Progenitor cell of endocrine pancreas (in vitro differentiated cells): ENCODE results near the gene NMRK2. TPM values are rescaled to one million over a fixed set of nuclear protein-coding genes. Genes with fewer than 3 reads are reported as not detected.
"Not testable (repeated sequence)": the region's sequence is repeated elsewhere in the genome, so short reads cannot be mapped to it uniquely, and the experiment has no call there.

Experiments
- DNase-seq: peaks from one replicate; pipeline ENCODE4 v3.0.0; 2021; ENCODE audit warnings: low spot score; ENCODE audit not compliant: unreplicated experiment
- H3K27ac Mint-ChIP-seq: 2 replicates; pipeline ENCODE4 v1.8.0; 2021; ENCODE audit warnings: mild to moderate bottlenecking, moderate library complexity, mixed read lengths
- H3K27me3 Mint-ChIP-seq: 2 replicates; pipeline ENCODE4 v1.8.0; 2021; ENCODE audit warnings: mixed read lengths
- H3K36me3 Mint-ChIP-seq: 2 replicates; pipeline ENCODE4 v1.8.0; 2022; ENCODE audit warnings: mixed read lengths; ENCODE audit not compliant: insufficient read depth
- H3K4me1 Mint-ChIP-seq: 2 replicates; pipeline ENCODE4 v1.8.0; 2021; ENCODE audit warnings: low read depth, mixed read lengths
- H3K4me3 Mint-ChIP-seq: 2 replicates; pipeline ENCODE4 v1.8.0; 2021; ENCODE audit warnings: low read depth, mild to moderate bottlenecking, moderate library complexity, mixed read lengths
- H3K9me3 Mint-ChIP-seq: 2 replicates; pipeline ENCODE4 v1.8.0; 2021; ENCODE audit warnings: low read depth, mixed read lengths
- total RNA-seq: library from RNA; stranded (reverse); gene quantifications from 2 replicates; pipeline ENCODE4 v1.2.1, GENCODE V29; 2021
- TF ChIP-seq, protein P1 (sequence below): fragments of 200-600 bp; sonication (generic); IDR thresholded peaks from one replicate; pipeline ENCODE4 v1.5.0; 2021; ENCODE audit warnings: antibody characterized with exemption, mild to moderate bottlenecking; ENCODE audit not compliant: unreplicated experiment

Gene NMRK2
- total RNA-seq, 1 donor from 2014 or later = 1.4 TPM

DNA sequence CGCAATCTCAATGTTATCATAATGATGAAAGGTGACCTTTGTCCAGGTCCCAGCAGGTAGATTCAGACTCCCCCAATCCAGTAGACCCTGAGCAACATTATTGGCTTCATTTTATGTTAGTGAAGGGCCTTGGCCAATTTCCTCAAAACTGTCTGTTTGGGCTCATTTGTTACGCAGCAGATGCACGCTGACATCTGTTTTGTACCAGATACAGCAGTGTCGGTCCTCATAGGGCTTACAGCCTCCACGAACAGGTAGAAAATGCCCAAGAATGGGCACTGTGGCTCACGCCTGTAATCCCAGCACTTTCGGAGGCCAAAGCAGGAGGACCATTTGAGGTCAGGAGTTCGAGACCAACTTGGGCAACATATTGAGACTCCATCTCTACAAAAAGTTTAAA is 13.1 kb upstream of the NMRK2 start:
- Mint-ChIP-seq H3K27me3 (no peaks in the 10 kb centered on the region), H3K36me3 (no peaks in the 10 kb centered on the region), H3K4me3 (no peak overlapping the region), H3K4me1 (no peaks in the 10 kb centered on the region), H3K9me3 (peaks cover 6% of the 10 kb centered on the region), H3K27ac (no peak overlapping the region)
- TF ChIP-seq, protein P1, sequence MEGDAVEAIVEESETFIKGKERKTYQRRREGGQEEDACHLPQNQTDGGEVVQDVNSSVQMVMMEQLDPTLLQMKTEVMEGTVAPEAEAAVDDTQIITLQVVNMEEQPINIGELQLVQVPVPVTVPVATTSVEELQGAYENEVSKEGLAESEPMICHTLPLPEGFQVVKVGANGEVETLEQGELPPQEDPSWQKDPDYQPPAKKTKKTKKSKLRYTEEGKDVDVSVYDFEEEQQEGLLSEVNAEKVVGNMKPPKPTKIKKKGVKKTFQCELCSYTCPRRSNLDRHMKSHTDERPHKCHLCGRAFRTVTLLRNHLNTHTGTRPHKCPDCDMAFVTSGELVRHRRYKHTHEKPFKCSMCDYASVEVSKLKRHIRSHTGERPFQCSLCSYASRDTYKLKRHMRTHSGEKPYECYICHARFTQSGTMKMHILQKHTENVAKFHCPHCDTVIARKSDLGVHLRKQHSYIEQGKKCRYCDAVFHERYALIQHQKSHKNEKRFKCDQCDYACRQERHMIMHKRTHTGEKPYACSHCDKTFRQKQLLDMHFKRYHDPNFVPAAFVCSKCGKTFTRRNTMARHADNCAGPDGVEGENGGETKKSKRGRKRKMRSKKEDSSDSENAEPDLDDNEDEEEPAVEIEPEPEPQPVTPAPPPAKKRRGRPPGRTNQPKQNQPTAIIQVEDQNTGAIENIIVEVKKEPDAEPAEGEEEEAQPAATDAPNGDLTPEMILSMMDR = no peak
- DNase-seq = no peak

- TF ChIP-seq, protein P1 = no peak
- H3K4me1 Mint-ChIP-seq = no peaks in the 10 kb centered on the region
- DNase-seq = no peak
- H3K27ac Mint-ChIP-seq = no peak overlapping the region
- no peaks in the 10 kb centered on the region for H3K36me3 Mint-ChIP-seq
- H3K4me3 Mint-ChIP-seq = no peak overlapping the region
- H3K27me3 Mint-ChIP-seq = no peaks in the 10 kb centered on the region
- H3K9me3 Mint-ChIP-seq = peaks cover 6% of the 10 kb centered on the region
Measured at GRCh38 chr19:3923096-3923758, 9.6 kb upstream of the NMRK2 start.

GRCh38 chr19:3923912-3924311 is 9.0 kb upstream of the NMRK2 start:
- Mint-ChIP-seq H3K4me1 (no peaks in the 10 kb centered on the region), H3K36me3 (no peaks in the 10 kb centered on the region), H3K4me3 (no peak overlapping the region), H3K9me3 (peaks cover 6% of the 10 kb centered on the region), H3K27me3 (no peaks in the 10 kb centered on the region), H3K27ac (no peak overlapping the region)
- TF ChIP-seq, protein P1 = no peak
- DNase-seq = no peak

DNA sequence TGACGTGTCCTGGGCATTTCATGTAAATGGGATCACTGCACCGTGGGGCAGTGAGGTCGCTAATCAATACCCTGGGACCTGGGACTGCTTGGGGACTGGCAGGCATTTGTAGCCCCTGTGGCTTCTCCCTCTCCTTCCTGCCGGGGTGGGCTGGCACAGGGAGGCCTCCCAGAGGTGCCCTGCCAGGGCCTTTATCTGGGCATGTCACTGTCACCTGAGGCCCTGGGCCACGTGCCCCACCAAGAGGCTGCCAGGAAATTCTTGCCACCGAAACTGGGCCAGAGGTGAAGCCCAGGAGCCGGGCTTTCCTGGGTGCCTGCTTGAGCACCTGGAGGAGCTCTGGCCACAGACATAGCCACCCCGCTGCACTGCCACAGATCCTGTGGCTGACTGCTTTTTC is 1.8 kb upstream of the NMRK2 start:
- Mint-ChIP-seq H3K9me3 (no peaks in the 10 kb centered on the region), H3K27me3 (peaks cover 14% of the 10 kb centered on the region), H3K4me1 (peaks cover 1% of the 10 kb centered on the region), H3K36me3 (no peaks in the 10 kb centered on the region), H3K4me3 (no peak overlapping the region), H3K27ac (no peak overlapping the region)
- no peak for DNase-seq
- TF ChIP-seq, protein P1 = no peak

- Mint-ChIP-seq H3K9me3 (no peaks in the 10 kb centered on the region), H3K27me3 (peaks cover 9% of the 10 kb centered on the region), H3K4me1 (peaks cover 1% of the 10 kb centered on the region), H3K4me3 (no peak overlapping the region), H3K27ac (no peak overlapping the region), H3K36me3 (no peaks in the 10 kb centered on the region)
- TF ChIP-seq, protein P1 = no peak
- no peak for DNase-seq
Measured at GRCh38 chr19:3936506-3937442, 3.9 kb downstream of the NMRK2 start.

DNA sequence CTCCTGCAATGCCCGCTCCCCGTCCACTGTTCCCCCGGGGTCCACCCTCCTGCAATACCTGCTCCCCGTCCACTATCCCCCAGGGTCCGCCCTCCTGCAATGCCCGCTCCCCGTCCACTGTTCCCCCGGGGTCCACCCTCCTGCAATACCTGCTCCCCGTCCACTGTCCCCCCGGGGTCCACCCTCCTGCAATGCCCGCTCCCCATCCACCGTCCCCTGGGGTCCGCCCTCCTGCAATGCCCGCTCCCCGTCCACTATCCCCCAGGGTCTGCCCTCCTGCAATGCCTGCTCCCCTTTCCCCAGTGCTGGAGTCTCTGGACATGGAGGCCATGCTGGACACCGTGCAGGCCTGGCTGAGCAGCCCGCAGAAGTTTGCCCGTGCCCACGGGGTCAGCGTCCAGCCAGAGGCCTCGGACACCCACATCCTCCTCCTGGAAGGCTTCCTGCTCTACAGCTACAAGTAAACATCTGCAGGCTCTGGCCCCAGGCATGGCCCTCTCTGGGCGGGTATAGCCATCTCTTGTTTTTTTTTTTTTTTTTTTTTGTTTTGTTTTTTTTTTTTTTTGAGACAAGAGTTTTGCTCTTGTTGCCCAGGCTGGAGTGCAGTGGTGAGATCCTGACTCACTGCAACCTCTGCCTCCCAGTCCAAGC is 5.6 kb downstream of the NMRK2 start:
- not testable (repeated sequence) for H3K27ac Mint-ChIP-seq, DNase-seq, H3K27me3 Mint-ChIP-seq, H3K4me1 Mint-ChIP-seq, H3K9me3 Mint-ChIP-seq, H3K4me3 Mint-ChIP-seq, H3K36me3 Mint-ChIP-seq
